Panc1 (cell line): ENCODE data around the gene STRADB. TPM values are rescaled to one million over a fixed set of nuclear protein-coding genes. Genes with fewer than 3 reads are reported as not detected.

Experiments used
- ATAC-seq: fragments of 200-7000 bp; cut with Tn5 transposase; 2 replicates; pipeline ENCODE4 v1.9.1; 2020; ENCODE audit warnings: mild to moderate bottlenecking, moderate library complexity
- BruUV-seq: library from RNA; stranded (reverse); fragments of 400-500 nt; replicated peaks from 2 replicates; lab custom pipeline; 2021; lab: Mats Ljungman, UMichigan
- CTCF ChIA-PET: fragments of 300-600 bp; sonication (Branson Sonifier 250); formaldehyde crosslinking; loops from one replicate; lab custom pipeline; 2022; ENCODE audit warnings: antibody characterized with exemption; lab: Charles Lee
- POLR2A ChIA-PET: fragments of 300-600 bp; sonication (Branson Sonifier 250); formaldehyde crosslinking; loops from one replicate; lab custom pipeline; 2022; ENCODE audit warnings: antibody characterized with exemption; lab: Charles Lee
- DNase-seq: peaks from one replicate; pipeline ENCODE4 v3.0.0-alpha.2; 2010; ENCODE audit warnings: low read depth, low spot score
- H3K27ac ChIP-seq: 2 replicates; pipeline ENCODE4 v1.5.1; 2011; ENCODE audit warnings: mild to moderate bottlenecking, low read length, inconsistent platforms
- H3K27me3 ChIP-seq: fragments of 200-500 bp; sonication (Bioruptor generic); 2 replicates; pipeline ENCODE4 v1.6.0; 2014; ENCODE audit warnings: low read length, inconsistent platforms; ENCODE audit not compliant: control insufficient read depth, insufficient read depth
- H3K36me3 ChIP-seq: fragments of 200-500 bp; sonication (Bioruptor generic); 2 replicates; pipeline ENCODE4 v1.5.1; 2014; ENCODE audit warnings: inconsistent platforms, mild to moderate bottlenecking, low read length, moderate library complexity; ENCODE audit not compliant: control insufficient read depth, insufficient read depth
- H3K4me1 ChIP-seq: 2 replicates; pipeline ENCODE4 v1.5.1; 2011; ENCODE audit warnings: inconsistent platforms, mild to moderate bottlenecking, low read length, moderate library complexity; ENCODE audit not compliant: control insufficient read depth, insufficient read depth
- H3K4me3 ChIP-seq, 2 experiments: 2 replicates each; pipeline ENCODE4 v1.5.1; 2011 to 2012; ENCODE audit warnings: low read depth in 2 of 2, low read length in 2 of 2, mild to moderate bottlenecking in 2 of 2, inconsistent platforms in 1 of 2, moderate library complexity in 1 of 2
- H3K9me3 ChIP-seq: fragments of 200-500 bp; sonication (Bioruptor generic); 2 replicates; pipeline ENCODE4 v1.5.1; 2014; ENCODE audit warnings: low read depth, mild to moderate bottlenecking, inconsistent platforms, low read length, moderate library complexity; ENCODE audit not compliant: control insufficient read depth, insufficient read depth
- CTCF ChIP-seq: fragments of 450-650 bp; IDR thresholded peaks from 2 replicates; pipeline ENCODE4 v1.5.1; 2017; ENCODE audit warnings: mild to moderate bottlenecking
- POLR2AphosphoS5 ChIP-seq: IDR thresholded peaks from 2 replicates; pipeline ENCODE4 v1.6.1; 2012; ENCODE audit warnings: mild to moderate bottlenecking, low read depth, low read length, moderate library complexity
- REST ChIP-seq, 2 experiments: IDR thresholded peaks; 2 replicates each; pipeline ENCODE4 v1.6.1; 2011 to 2012; ENCODE audit warnings: low read depth in 2 of 2, control low read depth in 1 of 2, low read length in 1 of 2, mild to moderate bottlenecking in 1 of 2, moderate library complexity in 1 of 2; ENCODE audit not compliant: insufficient read depth in 1 of 2
- SIN3A ChIP-seq: IDR thresholded peaks from 2 replicates; pipeline ENCODE4 v1.6.1; 2012; ENCODE audit warnings: low read depth, mild to moderate bottlenecking, low read length, moderate library complexity, borderline replicate concordance; ENCODE audit not compliant: insufficient read depth
- TCF7L2 ChIP-seq: IDR thresholded peaks from 2 replicates; pipeline ENCODE4 v1.6.1; 2011; ENCODE audit warnings: mild to moderate bottlenecking, low read depth, low read length, inconsistent platforms
- in situ Hi-C: cut with HindIII; loops from 2 replicates; pipeline ENCODE4 v1.10.0; 2016; ENCODE audit warnings: low sequenced_read_pairs, low pct_unique_long_range_greater_than_20kb
- intact Hi-C: fragments of 100-400 bp; cut with micrococcal nuclease; formaldehyde crosslinking; loops from one replicate; pipeline ENCODE4 v1.10.0; 2022; ENCODE audit not compliant: unreplicated experiment
- total RNA-seq: library from RNA; stranded (reverse); gene quantifications from one replicate; pipeline ENCODE4 v1.2.1, GENCODE V29; 2021; ENCODE audit not compliant: unreplicated experiment

Gene STRADB
- total RNA-seq, 1 experiment from 2014 or later = 33.4 TPM

- intact Hi-C loops (no loop called here), in situ Hi-C loops (no loop called here)
- ChIA-PET POLR2A (no interaction called here), CTCF (no interaction called here)
- Histone ChIP-seq H3K27me3 (peaks cover 13% of the 10 kb centered on the region; the same call in 1 of the 2 replicates), H3K36me3 (no peaks in the 10 kb centered on the region), H3K4me3 (no peak overlapping the region), H3K4me1 (no peaks in the 10 kb centered on the region), H3K27ac (no peak overlapping the region), H3K9me3 (0 out of 2 replicates have a peak, but pooled peaks cover 1% of the 10 kb centered on the region)
- TF ChIP-seq REST (IDR thresholded peaks at IDR 0.05; ENCODE audit: insufficient read depth in 1 of 2, low read depth in 2 of 2, low read length in 1 of 2) (no peak), SIN3A (no peak), TCF7L2 (no peak), CTCF (no peak), POLR2AphosphoS5 (no peak)
- BruUV-seq = no TSS peak
- no peak for DNase-seq
- ATAC-seq = no peak
These were observed 45.2 kb downstream of the STRADB start for GRCh38 chr2:201496785-201497184.

- no TSS peak for BruUV-seq
- intact Hi-C loops = no loop called here
- Histone ChIP-seq H3K9me3 (peaks cover 5% of the 10 kb centered on the region; the same call in 1 of the 2 replicates), H3K4me1 (no peaks in the 10 kb centered on the region), H3K27me3 (no peaks in the 10 kb centered on the region; the same call in 1 of the 2 replicates), H3K4me3 (no peak overlapping the region), H3K27ac (no peak overlapping the region), H3K36me3 (no peaks in the 10 kb centered on the region)
- DNase-seq (no peak), ATAC-seq (no peak)
- CTCF ChIA-PET = no interaction called here
- POLR2A ChIA-PET = no interaction called here
- no peak for TF ChIP-seq TCF7L2
- TF ChIP-seq REST (IDR thresholded peaks at IDR 0.05; ENCODE audit: insufficient read depth in 1 of 2, low read depth in 2 of 2, low read length in 1 of 2) = no peak
- no peak for TF ChIP-seq POLR2AphosphoS5
- TF ChIP-seq CTCF = no peak
- TF ChIP-seq SIN3A = no peak
- in situ Hi-C loops = no loop called here
These were observed 49.0 kb downstream of the STRADB start for GRCh38 chr2:201500534-201500933.
